CD4-positive, alpha-beta T cell treated with Interferon alpha-2 for 1 hour (primary cell): ENCODE results near the gene RAB7B.

ENCODE experiments used
- DNase-seq, 2 donors: peaks; one replicate each; pipeline ENCODE4 v3.0.0-alpha.2; 2020 to 2022

Gene RAB7B

GRCh38 chr1:205944525-205944924 lies 58.7 kb downstream of the RAB7B start:
- no peak for DNase-seq

GRCh38 chr1:205943245-205943644 lies 60.0 kb downstream of the RAB7B start, which contains the start of gene SLC26A9:
Gene SLC26A9 (minus strand): TSS chr1:205943456. CDS start chr1:205935820, 7,636 bp downstream.
- DNase-seq = no peak

- no peak for DNase-seq
Observed at GRCh38 chr1:205942631-205943159, 60.5 kb downstream of the RAB7B start.

GRCh38 chr1:205940710-205941109 lies 62.5 kb downstream of the RAB7B start:
- no peak for DNase-seq

GRCh38 chr1:205939690-205940330 lies 63.4 kb downstream of the RAB7B start:
- no peak for DNase-seq

GRCh38 chr1:205938682-205939081 lies 64.5 kb downstream of the RAB7B start:
- DNase-seq = no peak

- DNase-seq = no peak
Observed at GRCh38 chr1:205936846-205937586, 66.2 kb downstream of the RAB7B start.

GRCh38 chr1:205936311-205936710 lies 66.9 kb downstream of the RAB7B start:
- no peak for DNase-seq

- no peak for DNase-seq
Observed at GRCh38 chr1:205935869-205936268, 67.3 kb downstream of the RAB7B start.

GRCh38 chr1:205934788-205935187 lies 68.4 kb downstream of the RAB7B start:
- no peak for DNase-seq

- peak in 1 of 2 donors; percentile 25 for DNase-seq
Observed at GRCh38 chr1:205933671-205934618, 69.2 kb downstream of the RAB7B start.

- no peak for DNase-seq
Observed at GRCh38 chr1:205932776-205933175, 70.4 kb downstream of the RAB7B start.

- DNase-seq = no peak
Observed at GRCh38 chr1:205930799-205931281, 72.4 kb downstream of the RAB7B start.

- no peak for DNase-seq
Observed at GRCh38 chr1:205930195-205930577, 73.0 kb downstream of the RAB7B start.

GRCh38 chr1:205929496-205930194 lies 73.5 kb downstream of the RAB7B start:
- no peak for DNase-seq

- no peak for DNase-seq
Observed at GRCh38 chr1:205928317-205928716, 74.9 kb downstream of the RAB7B start.

GRCh38 chr1:205927676-205928075 lies 75.5 kb downstream of the RAB7B start:
- no peak for DNase-seq

- no peak for DNase-seq
Observed at GRCh38 chr1:205927247-205927646, 75.9 kb downstream of the RAB7B start.
